Raji (cell line): ENCODE measurements around the gene SIRPD.

Experiments used
- POLR2A ChIP-seq: IDR thresholded peaks from 2 replicates; pipeline ENCODE4 v1.6.1; 2011; ENCODE audit warnings: low read depth, low read length, control low read depth; ENCODE audit not compliant: insufficient read depth

The SIRPD gene

DNA sequence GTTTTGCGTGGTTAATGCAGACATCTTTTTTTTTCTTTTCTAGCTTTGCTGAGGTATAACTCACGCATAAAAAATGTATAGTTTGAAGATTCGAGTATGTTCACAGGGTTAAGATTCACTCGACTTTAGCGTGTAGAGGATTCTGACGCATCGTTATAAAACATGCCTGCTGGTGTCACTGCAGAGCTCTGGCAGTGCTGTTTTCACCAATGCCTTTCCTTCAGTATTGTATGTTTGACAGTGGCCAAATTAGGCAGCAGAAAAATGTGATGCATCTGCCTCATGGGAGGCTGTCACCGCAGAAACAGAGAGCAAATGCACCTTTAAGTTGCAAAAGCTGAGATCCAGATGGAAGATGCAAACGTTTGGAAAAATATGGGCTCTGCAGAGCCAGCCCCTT, 48.3 kb downstream of the SIRPD start:
- no peak for TF ChIP-seq POLR2A

- TF ChIP-seq POLR2A: no peak
Observed at GRCh38 chr20:1508574-1508973, 48.9 kb downstream of the SIRPD start.

DNA sequence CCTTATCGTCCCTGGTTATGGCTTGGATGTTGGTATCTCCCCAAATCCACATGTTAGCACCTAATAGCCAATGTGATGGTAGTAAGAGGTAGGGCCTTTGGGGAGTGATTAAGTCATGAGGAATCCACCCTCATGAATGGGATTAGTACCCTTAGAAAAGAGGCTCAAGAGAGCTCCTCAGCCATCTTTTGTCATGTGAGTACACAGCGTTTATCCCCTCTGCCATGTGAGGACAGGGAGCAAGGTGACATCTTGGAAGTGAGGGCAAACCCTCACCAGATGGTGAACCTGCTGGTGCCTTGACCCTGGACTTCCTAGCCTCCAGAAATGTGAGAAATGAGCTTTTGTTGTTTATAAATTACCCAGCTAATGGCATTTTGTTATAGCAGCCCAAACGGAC, 50.2 kb downstream of the SIRPD start:
- TF ChIP-seq POLR2A: no peak

- TF ChIP-seq POLR2A: no peak
Observed at GRCh38 chr20:1505871-1506270, 51.6 kb downstream of the SIRPD start.

GRCh38 chr20:1505361-1505760, 52.1 kb downstream of the SIRPD start:
- TF ChIP-seq POLR2A: no peak

DNA sequence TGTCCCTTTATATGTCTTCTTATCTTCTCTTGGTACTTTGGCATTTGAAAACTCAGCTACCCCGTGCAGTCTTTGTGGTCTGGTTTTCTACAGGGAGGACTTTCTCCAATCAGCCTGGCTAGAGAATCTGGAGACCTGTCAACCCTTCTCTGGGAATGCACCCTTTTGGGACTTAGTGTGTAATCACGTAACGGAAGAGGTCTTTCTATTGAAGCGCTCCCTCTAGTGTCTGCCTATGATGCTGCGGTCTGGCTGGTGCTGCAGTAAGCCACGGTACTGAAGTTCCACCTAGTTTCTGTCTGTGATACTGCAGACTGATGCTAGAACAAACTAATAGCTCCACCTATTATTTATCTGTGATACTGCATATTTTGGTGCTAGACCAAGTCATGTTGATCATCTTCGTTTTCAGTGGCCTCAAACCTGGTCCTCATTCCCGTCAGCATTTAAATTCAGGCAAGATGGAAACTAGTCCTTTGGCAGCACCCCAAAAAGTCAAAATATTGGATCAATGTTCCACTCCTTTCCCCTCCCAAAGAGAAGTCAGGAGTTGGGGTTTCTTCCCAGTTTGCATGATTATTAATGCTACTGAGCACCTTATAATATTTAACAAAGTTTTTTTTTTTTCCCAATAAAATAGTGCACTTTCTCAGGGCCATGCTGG, 53.8 kb downstream of the SIRPD start:
- TF ChIP-seq POLR2A: no peak

DNA sequence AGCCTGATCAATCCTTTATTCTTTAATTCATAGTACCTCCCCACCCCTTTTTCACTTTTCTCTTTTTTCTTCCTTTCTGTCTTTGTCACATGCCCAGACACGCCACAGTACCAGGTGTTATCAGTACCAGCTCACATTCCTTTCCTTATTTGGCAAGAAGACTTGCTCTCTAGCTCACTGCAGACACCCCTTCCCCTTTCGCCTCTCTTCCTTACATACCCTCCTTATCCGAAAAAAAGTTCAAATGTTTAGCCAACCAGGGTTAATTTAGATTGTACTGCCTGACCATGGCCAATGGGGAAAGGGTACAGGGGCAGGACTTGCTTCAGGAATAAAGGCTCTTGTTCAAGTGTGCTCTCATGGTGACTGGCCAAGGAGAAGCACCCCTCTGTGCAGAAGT, 57.0 kb downstream of the SIRPD start:
- TF ChIP-seq POLR2A: no peak

DNA sequence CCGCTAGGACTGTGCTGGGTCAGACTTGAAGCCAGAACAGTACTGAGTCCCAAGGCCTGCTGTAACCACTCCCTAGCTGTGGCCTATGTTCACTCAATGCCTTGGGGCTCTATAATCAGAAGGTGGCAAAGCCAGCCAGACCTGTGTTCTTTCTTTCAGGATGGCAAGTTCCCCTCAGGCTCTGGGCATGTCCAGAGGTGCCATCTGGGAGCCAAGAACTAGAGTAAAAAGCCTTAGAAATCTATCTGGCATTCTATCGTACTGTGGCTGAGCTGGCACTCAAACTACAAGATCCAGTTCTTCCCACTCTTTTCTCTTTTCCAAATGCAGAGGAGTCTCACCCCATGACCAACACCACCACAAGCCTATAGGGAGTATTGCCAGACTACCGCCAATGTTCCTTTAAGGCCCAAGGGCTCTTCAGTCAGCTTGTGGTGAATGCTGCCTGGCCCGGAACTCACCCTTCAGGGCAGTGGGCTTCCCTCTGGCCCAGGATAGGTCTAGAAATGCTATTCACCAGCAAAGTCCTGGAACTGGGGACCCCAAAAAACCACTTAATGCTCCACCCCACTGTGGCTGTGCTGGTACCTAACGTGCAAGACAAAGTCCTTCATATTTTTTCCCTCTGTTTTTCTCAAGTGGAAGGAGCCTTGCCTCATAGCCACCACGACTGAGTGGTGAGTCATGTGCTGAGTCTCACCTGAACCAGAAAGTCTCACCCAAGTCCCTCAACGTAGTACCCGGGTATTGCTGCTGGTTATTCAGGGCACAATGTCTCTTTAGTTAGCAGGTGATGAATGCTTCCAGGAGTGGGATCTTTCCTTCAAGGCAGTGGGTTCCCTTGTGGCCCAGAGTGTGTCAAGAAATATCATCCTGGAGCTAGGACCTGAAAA, 57.7 kb downstream of the SIRPD start:
- no peak for TF ChIP-seq POLR2A

- TF ChIP-seq POLR2A: no peak
Observed at GRCh38 chr20:1496930-1497329, 60.6 kb downstream of the SIRPD start.

GRCh38 chr20:1494436-1494835, 63.1 kb downstream of the SIRPD start:
- no peak for TF ChIP-seq POLR2A

DNA sequence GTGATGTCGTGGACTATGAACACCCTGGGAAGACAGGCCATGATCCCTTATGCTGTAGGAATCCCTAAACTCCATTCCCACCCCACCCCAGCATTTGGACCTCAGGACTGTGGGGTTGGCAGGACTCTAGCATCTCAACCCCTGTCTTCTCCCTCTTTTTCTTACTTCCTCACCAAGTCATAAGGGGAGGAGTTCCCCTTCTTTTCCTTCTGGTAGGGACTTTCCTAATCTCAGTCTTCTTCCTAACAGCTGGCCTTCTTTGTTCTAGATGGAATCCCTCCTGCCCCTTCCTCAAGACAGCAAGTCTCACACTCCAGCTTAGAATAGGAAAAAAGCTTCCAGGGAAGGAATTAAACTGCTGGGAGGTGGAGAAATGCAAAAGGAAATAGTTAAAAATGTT, 64.0 kb downstream of the SIRPD start:
- TF ChIP-seq POLR2A: no peak

DNA sequence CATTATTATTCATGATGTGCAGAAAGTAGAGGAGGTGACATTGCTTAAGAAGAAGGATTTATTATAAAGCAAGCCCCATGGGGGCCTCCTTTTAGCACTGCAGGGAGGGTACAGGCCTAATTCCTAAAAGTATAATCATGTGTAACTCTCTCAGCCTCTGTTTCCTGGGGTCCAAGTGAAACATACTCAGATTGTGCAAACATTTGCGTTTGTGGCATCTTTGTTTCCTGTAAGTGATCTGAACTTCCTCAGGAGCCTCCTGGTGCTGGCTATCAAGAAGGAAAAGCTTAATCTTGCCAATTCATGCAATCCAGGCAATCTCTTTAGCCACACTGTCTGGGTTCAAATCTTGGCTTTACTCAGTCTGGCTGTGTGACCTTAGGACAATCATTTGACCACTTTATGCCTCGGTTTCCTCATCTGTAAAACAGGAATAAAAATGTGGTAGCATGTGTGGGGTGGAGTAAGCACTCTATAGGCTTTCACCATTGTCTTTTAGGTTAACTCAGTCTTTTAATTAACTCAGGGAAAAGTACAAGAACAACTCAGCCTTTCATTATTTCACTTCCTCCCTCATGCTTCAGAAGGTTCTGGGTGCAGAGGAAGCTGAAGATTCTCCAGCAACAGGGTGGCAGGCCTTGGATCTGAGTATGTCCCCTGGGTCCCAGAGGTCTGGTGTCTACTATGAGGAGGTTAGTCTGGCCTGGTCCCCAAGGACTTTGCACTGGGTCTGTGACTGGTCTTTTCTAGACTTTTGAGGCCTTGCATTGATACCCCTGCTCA, 65.5 kb downstream of the SIRPD start:
- TF ChIP-seq POLR2A: no peak

DNA sequence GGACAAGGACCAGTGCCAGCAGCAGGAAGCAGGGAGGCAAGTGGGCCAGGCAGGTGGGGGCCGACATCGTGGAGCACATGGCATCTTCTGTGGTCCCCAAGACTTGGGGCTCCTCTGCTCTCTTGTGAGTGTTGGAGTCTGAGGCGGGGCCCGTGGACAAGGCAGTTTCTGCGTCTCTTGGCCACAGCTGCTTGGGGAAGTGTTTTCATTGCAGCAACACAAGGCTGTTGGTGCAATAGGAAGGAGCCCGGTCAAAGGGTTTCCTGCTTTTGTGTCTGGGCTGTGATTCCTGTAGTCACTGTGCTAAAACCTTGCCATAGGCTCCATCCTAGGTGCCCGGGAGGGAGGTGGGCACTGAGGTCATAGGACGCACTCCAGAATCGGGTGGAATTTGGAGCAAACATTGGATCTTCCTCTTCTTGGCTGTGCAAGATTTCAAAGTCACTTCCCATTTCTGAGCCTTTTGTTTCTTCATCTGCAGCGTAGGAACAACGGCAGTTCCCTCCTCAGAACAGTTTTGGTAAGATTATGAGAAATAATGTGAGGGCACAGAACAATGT, 66.1 kb downstream of the SIRPD start, which contains the start of gene SIRPB2:
Gene SIRPB2, minus strand, starts transcription at position 140 of the 560 bp plus-strand sequence. Its CDS starts 61 bp downstream, at position 79.
- TF ChIP-seq POLR2A: no peak

GRCh38 chr20:1490643-1491195, 66.8 kb downstream of the SIRPD start:
- TF ChIP-seq POLR2A: no peak

- TF ChIP-seq POLR2A: no peak
Observed at GRCh38 chr20:1489764-1490436, 67.6 kb downstream of the SIRPD start.

DNA sequence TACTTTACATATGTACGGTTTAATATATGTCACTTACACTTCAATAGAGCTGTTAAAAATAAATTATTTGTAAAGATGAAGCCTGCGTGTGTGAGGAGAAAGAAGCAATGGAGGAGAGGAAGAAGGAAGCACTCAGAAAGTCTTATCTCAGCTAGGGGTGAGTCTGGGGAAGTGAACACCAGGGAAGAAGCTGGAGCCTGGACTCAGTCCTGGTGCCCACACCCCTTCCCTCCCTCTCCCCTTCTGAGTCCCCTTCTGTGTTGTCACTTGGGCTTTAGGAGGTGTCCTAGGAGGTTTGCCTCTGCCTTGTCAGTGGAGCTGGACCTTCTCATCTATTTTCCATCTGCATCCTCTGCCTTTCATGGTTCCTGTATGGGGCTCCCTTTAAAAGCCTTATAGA, 68.2 kb downstream of the SIRPD start:
- TF ChIP-seq POLR2A: no peak
